GM12801 (cell line): Measurements from ENCODE around the gene CBLIF.

Experiments used
- TF ChIP-seq, protein P1 (sequence below): IDR thresholded peaks from one replicate; pipeline ENCODE4 v1.5.1; 2011; ENCODE audit warnings: control low read depth; ENCODE audit not compliant: insufficient read length; ENCODE audit errors: extremely low read depth

CBLIF gene

DNA sequence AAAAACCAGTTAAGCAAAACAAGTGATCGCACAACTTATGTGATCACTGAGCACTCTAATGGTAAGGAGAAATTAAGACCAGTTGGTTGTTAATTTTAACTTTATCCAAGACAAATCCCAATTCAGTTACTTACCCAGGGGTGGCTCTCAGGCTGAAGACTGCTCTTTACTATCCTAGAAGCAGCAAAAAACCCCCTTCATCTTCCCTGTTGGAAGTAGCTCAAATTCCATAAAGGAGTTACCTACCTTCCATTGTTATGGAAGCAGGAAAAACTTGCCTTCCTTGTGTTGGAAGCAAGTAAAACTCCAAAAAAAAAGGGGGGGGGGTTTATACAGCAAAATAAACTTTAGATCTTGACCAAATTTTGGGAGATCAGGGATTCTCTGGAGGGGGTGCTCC, 29.5 kb downstream of the CBLIF start:
- TF ChIP-seq, protein P1, sequence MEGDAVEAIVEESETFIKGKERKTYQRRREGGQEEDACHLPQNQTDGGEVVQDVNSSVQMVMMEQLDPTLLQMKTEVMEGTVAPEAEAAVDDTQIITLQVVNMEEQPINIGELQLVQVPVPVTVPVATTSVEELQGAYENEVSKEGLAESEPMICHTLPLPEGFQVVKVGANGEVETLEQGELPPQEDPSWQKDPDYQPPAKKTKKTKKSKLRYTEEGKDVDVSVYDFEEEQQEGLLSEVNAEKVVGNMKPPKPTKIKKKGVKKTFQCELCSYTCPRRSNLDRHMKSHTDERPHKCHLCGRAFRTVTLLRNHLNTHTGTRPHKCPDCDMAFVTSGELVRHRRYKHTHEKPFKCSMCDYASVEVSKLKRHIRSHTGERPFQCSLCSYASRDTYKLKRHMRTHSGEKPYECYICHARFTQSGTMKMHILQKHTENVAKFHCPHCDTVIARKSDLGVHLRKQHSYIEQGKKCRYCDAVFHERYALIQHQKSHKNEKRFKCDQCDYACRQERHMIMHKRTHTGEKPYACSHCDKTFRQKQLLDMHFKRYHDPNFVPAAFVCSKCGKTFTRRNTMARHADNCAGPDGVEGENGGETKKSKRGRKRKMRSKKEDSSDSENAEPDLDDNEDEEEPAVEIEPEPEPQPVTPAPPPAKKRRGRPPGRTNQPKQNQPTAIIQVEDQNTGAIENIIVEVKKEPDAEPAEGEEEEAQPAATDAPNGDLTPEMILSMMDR: no peak

DNA sequence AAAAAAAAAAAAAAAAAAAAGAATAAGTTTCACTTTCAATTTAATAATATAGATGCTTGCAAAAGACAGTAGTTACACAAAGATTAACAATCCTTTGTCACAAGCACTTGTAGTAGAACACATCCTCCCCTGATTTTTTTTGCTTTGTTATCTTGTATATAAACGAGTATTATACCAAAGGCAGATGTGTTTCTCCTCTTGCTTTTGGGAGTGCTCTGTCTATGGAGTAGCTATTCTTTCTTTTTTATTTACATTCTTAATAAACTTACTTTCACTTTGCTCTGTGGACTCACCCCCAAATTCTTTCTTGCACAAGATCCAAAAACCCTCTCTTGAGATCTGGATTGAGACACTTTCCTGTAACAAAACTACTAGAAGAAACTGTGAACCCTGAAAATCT, 31.3 kb downstream of the CBLIF start:
- TF ChIP-seq, protein P1: no peak

DNA sequence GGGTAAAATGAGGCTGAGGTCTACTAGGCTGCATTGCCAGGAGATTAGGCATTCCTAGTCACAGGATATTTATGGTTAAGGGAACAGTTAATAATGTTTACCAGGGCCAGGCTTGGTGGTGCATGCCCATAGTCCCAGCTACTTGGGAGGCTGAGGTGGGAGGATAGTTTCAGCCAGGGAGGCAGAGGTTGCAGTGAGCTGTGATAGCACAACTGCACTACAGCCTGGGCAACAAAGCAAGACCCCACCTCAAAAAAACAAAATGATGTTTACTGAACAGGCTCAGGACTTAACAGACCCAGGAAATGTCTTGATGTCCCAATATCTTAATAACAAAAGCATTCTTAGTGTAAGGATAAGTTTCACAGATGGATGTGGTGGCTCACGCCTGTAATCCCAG, 31.9 kb downstream of the CBLIF start:
- TF ChIP-seq, protein P1: no peak

DNA sequence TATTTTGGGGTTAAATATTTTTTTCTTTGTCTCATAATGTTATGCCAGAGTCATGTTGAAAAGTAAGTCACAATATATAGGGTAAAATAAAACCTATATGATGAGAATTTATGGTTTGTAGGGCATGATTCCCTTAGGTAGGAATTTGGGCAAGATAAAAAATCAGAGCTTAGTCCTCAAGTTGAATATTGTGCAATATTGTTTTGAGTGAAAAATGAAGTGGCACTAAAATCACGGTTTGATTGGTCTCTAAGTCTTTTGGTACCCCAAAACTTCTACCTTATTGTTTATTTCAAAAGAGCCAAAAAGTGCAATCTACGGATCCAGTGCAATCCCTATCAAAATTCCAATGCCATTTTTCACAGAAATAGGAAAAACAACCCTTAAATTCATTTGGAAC, 33.1 kb downstream of the CBLIF start:
- TF ChIP-seq, protein P1: no peak

DNA sequence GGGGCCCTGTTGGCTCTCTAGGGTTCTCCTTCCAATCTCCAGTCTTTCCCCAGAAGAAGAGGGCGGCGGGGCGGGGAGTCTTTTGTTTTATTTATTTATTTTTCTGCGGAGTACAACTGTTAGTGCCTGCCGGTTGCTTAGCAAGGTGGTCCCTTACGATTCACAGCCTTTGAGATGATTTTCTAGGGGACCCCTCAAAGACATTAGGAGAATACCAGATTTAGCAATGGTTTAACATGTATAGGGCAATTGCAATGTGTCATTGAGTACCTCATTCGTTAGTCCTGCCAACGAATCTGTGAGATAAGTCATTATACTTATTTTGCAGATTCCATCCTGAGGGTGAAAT, 34.4 kb downstream of the CBLIF start:
- TF ChIP-seq, protein P1: no peak

DNA sequence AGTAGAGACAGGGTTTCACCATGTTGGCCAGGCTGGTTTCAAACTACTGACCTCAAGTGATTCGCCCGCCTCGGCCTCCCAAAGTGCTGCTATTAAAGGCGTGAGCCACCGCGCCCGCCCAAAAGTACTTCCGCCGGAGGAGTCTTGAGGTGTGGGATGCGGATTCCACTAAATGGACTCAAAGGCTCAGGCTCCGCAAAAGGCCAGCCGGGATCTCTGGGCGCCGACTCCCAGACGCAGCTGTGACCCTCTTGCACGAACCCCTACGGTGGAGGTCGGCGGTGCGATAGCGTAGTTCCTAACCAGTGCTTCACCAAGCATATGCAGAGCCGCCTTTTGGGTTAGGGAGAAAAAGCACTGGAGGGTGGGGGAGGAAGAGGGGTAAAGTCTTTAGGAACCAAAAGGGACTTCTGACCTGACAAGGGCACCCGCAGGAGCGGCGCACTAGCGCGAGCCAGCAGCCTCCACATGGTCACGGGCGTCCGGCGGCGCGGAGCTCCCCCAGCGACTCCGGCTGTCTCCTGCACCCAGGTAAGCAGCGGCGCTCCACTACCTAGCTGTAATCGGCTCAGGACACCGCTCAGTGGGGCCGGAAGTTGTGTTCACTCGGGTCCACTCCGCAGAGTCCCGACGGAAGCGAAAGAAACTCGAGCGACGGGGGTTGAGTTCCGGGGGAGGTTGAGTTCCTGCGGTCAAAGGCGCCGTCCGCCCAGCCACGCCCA, 34.9 kb downstream of the CBLIF start, which contains the start of gene MRPL16:
Gene MRPL16, minus strand, starts transcription at position 590 of the 722 bp plus-strand sequence. Its CDS starts 120 bp downstream, at position 470.
- TF ChIP-seq, protein P1: no peak

DNA sequence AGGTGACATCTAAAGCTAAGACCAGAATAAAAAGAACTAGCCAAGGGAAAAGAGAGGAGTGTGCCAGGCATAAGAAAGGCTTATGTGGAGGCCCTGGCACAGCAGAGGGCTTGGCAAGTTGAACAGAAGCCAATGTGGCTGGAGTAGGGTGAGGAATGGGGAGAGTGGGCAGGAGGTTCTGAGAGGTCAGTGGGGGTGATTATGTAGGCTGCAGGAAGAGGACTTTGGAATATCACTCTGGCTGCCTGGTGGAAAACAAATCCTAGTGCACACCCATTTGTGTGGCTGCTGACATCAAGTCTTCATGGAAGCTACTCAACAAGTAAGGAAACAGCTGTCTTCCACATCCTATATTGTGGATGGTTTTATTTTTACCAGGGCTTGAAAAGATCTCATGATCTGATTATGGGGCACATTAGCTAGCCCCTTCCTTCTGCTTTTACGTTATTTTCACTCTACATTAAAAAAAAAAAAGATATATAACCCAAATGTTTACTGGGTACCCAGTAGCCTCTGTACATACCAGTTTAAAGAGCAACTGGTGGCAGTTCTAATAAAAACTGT, 38.2 kb downstream of the CBLIF start:
- TF ChIP-seq, protein P1: no peak
